HG02610 (cell line): ENCODE measurements around the gene DUSP22.
A peak's percentile ranks its signal among the peaks of the same experiment; 100 is the strongest.
"Not testable (repeated sequence)": the region's sequence is repeated elsewhere in the genome, so short reads cannot be mapped to it uniquely, and the experiment has no call there.

Experiments used
- ATAC-seq: cut with Tn5 transposase; IDR thresholded peaks from one replicate; pipeline ENCODE4 v1.9.1; 2021; ENCODE audit warnings: mild to moderate bottlenecking, moderate library complexity; ENCODE audit not compliant: unreplicated experiment

The DUSP22 gene

GRCh38 chr6:322940-323729 is 30.8 kb downstream of the DUSP22 start:
- ATAC-seq, result no peak

GRCh38 chr6:323730-324088 is 31.4 kb downstream of the DUSP22 start:
- no peak for ATAC-seq

GRCh38 chr6:324116-324728 is 31.9 kb downstream of the DUSP22 start:
- ATAC-seq, result no peak

- no peak for ATAC-seq
Observed at GRCh38 chr6:324729-325125, 32.4 kb downstream of the DUSP22 start.

GRCh38 chr6:325161-325860 is 33.0 kb downstream of the DUSP22 start:
- ATAC-seq, result not testable (repeated sequence)

- not testable (repeated sequence) for ATAC-seq
Observed at GRCh38 chr6:326066-326465, 33.8 kb downstream of the DUSP22 start.

- ATAC-seq, result no peak
Observed at GRCh38 chr6:326896-327537, 34.7 kb downstream of the DUSP22 start.

GRCh38 chr6:327538-328116 is 35.3 kb downstream of the DUSP22 start:
- no peak for ATAC-seq

- peak; percentile 80 for ATAC-seq
Observed at GRCh38 chr6:328136-328670, 35.9 kb downstream of the DUSP22 start.

GRCh38 chr6:328924-329323 is 36.6 kb downstream of the DUSP22 start:
- no peak for ATAC-seq

- no peak for ATAC-seq
Observed at GRCh38 chr6:329888-330691, 37.8 kb downstream of the DUSP22 start.

- ATAC-seq, result no peak
Observed at GRCh38 chr6:330948-331347, 38.7 kb downstream of the DUSP22 start.

GRCh38 chr6:331622-332521 is 39.6 kb downstream of the DUSP22 start:
- peak; percentile 41 for ATAC-seq

- ATAC-seq, result no peak
Observed at GRCh38 chr6:332671-333070, 40.4 kb downstream of the DUSP22 start.

GRCh38 chr6:333379-334002 is 41.2 kb downstream of the DUSP22 start:
- no peak for ATAC-seq

GRCh38 chr6:334536-335510 is 42.5 kb downstream of the DUSP22 start:
- ATAC-seq, result no peak

GRCh38 chr6:335572-335971 is 43.3 kb downstream of the DUSP22 start:
- no peak for ATAC-seq
